CD14-positive monocyte (primary cell): ENCODE data around the gene FOXE3. TPM values are rescaled to one million over a fixed set of nuclear protein-coding genes. Genes with fewer than 3 reads are reported as not detected.

Source experiments
- DNase-seq, 3 donors: peaks; one replicate each; pipeline ENCODE4 v3.0.0-alpha.2; 2011 to 2022
- H2AFZ ChIP-seq: 2 replicates; pipeline ENCODE4 v1.6.0; 2012; ENCODE audit warnings: mild to moderate bottlenecking, low read depth, low read length, inconsistent platforms; ENCODE audit not compliant: insufficient read depth, poor library complexity, severe bottlenecking
- H3K27ac ChIP-seq, 2 donors: 1 replicate in 1 of 2; 2 replicates in 1 of 2; pipeline ENCODE4 v1.5.1; 2012 to 2013; ENCODE audit warnings: low read length in 2 of 2, control low read depth in 1 of 2, inconsistent platforms in 1 of 2, low read depth in 1 of 2, mild to moderate bottlenecking in 1 of 2
- H3K27me3 ChIP-seq, 2 donors: one replicate each; pipeline versions ENCODE4 v1.6.0 to v1.6.1; 2011 to 2013; ENCODE audit warnings: low read length in 2 of 2; ENCODE audit not compliant: control insufficient read depth in 2 of 2, insufficient read depth in 2 of 2
- H3K36me3 ChIP-seq, 2 donors: replicated peaks in 1 of 2; 1 replicate in 1 of 2; 2 replicates in 1 of 2; pipeline versions ENCODE4 v1.5.1 to v1.6.1; 2012 to 2013; ENCODE audit warnings: low read length in 2 of 2, control low read depth in 1 of 2, inconsistent platforms in 1 of 2, mild to moderate bottlenecking in 1 of 2; ENCODE audit not compliant: insufficient read depth in 2 of 2, control insufficient read depth in 1 of 2
- H3K4me1 ChIP-seq, 2 donors: 1 replicate in 1 of 2; 2 replicates in 1 of 2; pipeline versions ENCODE4 v1.5.1 to v1.6.1; 2012 to 2013; ENCODE audit warnings: low read length in 2 of 2, control low read depth in 1 of 2, inconsistent platforms in 1 of 2, mild to moderate bottlenecking in 1 of 2, moderate library complexity in 1 of 2; ENCODE audit not compliant: insufficient read depth in 2 of 2, control insufficient read depth in 1 of 2
- H3K4me2 ChIP-seq: replicated peaks from 2 replicates; pipeline ENCODE3; 2012; ENCODE audit warnings: low read length, moderate library complexity, mild to moderate bottlenecking; ENCODE audit not compliant: poor library complexity, severe bottlenecking; ENCODE audit errors: extremely low read depth
- H3K4me3 ChIP-seq, 3 experiments: fragments of 200-600 bp in 1 of 3; sonication (generic) in 1 of 3; replicated peaks in 1 of 3; 1 replicate in 2 of 3; 2 replicates in 1 of 3; pipeline ENCODE4 v1.5.1; 2011 to 2013; ENCODE audit warnings: low read length in 3 of 3, mild to moderate bottlenecking in 3 of 3, control low read depth in 2 of 3, low read depth in 2 of 3, inconsistent platforms in 1 of 3, moderate library complexity in 1 of 3
- H3K79me2 ChIP-seq: 2 replicates; pipeline ENCODE4 v1.6.0; 2012; ENCODE audit warnings: mild to moderate bottlenecking, control low read depth, inconsistent platforms, low read length, moderate library complexity; ENCODE audit not compliant: insufficient read depth
- H3K9ac ChIP-seq: 2 replicates; pipeline ENCODE4 v1.6.0; 2017; ENCODE audit warnings: low read length, mild to moderate bottlenecking; ENCODE audit not compliant: insufficient read depth, poor library complexity, severe bottlenecking
- H3K9me3 ChIP-seq, 2 donors: replicated peaks in 1 of 2; 1 replicate in 1 of 2; 2 replicates in 1 of 2; pipeline versions ENCODE4 v1.5.1 to v1.6.1; 2012 to 2013; ENCODE audit warnings: low read length in 2 of 2, control low read depth in 1 of 2; ENCODE audit not compliant: control insufficient read depth in 1 of 2, insufficient read depth in 1 of 2
- H4K20me1 ChIP-seq: 2 replicates; pipeline ENCODE4 v1.6.0; 2012; ENCODE audit warnings: mild to moderate bottlenecking, low read length, control low read depth, moderate library complexity; ENCODE audit not compliant: insufficient read depth
- H3K27ac Mint-ChIP-seq, 7 donors: one replicate each; pipeline ENCODE4 v1.8.0; 2020; ENCODE audit warnings: mild to moderate bottlenecking in 7 of 7, mixed read lengths in 7 of 7, moderate library complexity in 6 of 7, inconsistent platforms in 2 of 7
- H3K27me3 Mint-ChIP-seq, 3 donors: one replicate each; pipeline ENCODE4 v1.8.0; 2021 to 2022; ENCODE audit warnings: low read depth in 3 of 3, mild to moderate bottlenecking in 3 of 3, mixed read lengths in 3 of 3, moderate library complexity in 3 of 3, inconsistent platforms in 1 of 3
- H3K36me3 Mint-ChIP-seq, 2 donors: one replicate each; pipeline ENCODE4 v1.8.0; 2020; ENCODE audit warnings: mixed read lengths in 2 of 2, inconsistent platforms in 1 of 2, mild to moderate bottlenecking in 1 of 2
- H3K4me1 Mint-ChIP-seq: one replicate; pipeline ENCODE4 v1.8.0; 2020; ENCODE audit warnings: mild to moderate bottlenecking, mixed read lengths
- H3K4me3 Mint-ChIP-seq, 2 donors: one replicate each; pipeline ENCODE4 v1.8.0; 2020; ENCODE audit warnings: mild to moderate bottlenecking in 2 of 2, mixed read lengths in 2 of 2, moderate library complexity in 1 of 2
- H3K9me3 Mint-ChIP-seq, 7 donors: one replicate each; pipeline ENCODE4 v1.8.0; 2020 to 2022; ENCODE audit warnings: mixed read lengths in 7 of 7, mild to moderate bottlenecking in 6 of 7, moderate library complexity in 6 of 7, inconsistent platforms in 2 of 7
- WGBS: methylation state at CpG from one replicate; pipeline ENCODE4 v1.1.5; 2013; ENCODE audit warnings: missing lambda C conversion rate; ENCODE audit not compliant: insufficient coverage; 5-methylcytosine and 5-hydroxymethylcytosine counted together
- intact Hi-C, 2 donors: fragments of 100-400 bp; cut with micrococcal nuclease; formaldehyde crosslinking; loops; one replicate each; pipeline versions ENCODE4 v1.15.0 to v1.15.1; 2023
- polyA plus RNA-seq, 3 donors: library from polyadenylated mRNA; depleted of rRNA in 1 of 3; unstranded in 2 of 3; stranded (reverse) in 1 of 3; fragments of 300-500 nt in 2 of 3; fragments of >200 nt in 1 of 3; fragmentation: Illumina TruSeq in 2 of 3; gene quantifications; 1 replicate in 2 of 3; 2 replicates in 1 of 3; pipeline ENCODE4 v1.2.3, GENCODE V29; 2012 to 2021
- TF ChIP-seq, protein P1 (sequence below): fragments of 200-600 bp; IDR thresholded peaks from one replicate; pipeline ENCODE4 v1.8.0; 2022; ENCODE audit warnings: antibody characterized with exemption, mild to moderate bottlenecking

FOXE3 gene
- polyA plus RNA-seq, 3 donors = not detected

DNA sequence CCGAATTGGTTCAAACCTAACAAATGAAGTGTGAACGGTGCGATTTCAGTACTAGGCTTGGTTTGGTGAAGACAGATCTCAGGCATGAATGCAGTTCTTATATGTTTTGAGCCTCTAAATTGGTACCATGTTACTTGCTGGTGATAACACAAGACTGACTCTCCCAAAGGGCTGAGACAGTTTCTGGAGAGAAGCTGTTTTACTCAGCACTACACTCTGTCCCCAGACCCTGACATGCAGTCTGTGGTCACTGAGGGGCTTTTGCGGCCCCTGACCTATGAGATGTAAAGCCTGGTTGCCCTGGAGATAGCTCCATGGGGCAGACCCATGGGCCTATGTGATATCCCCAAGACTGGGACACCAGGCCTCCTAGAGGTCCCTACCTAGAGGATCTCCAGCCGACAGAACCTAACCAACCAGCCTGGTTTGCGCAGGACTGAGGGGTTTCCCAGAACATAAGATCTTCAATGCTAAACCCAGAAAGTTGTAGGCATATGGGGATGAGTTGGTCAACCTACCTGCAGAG is 19.4 kb upstream of the FOXE3 start:
- Mint-ChIP-seq H3K27ac (no peak overlapping the region), H3K4me3 (no peak overlapping the region), H3K27me3 (peaks cover 12 to 27% (median 15%) of the 10 kb centered on the region in 3 donors), H3K36me3 (no peaks in the 10 kb centered on the region), H3K9me3 (peaks cover 0 to 3% (median 0%) of the 10 kb centered on the region in 7 donors), H3K4me1 (no peaks in the 10 kb centered on the region)
- intact Hi-C loops = no loop called here
- Histone ChIP-seq H2AFZ (no peak overlapping the region), H3K36me3 (no peaks in the 10 kb centered on the region), H3K27me3 (peaks cover 0 to 6% of the 10 kb centered on the region in 2 donors), H3K4me2 (no peak overlapping the region), H3K9ac (no peak overlapping the region), H3K4me1 (no peaks in the 10 kb centered on the region), H3K4me3 (no peak overlapping the region), H4K20me1 (no peaks in the 10 kb centered on the region), H3K79me2 (no peaks in the 10 kb centered on the region), H3K27ac (no peak overlapping the region), H3K9me3 (no peaks in the 10 kb centered on the region)
- TF ChIP-seq, protein P1, sequence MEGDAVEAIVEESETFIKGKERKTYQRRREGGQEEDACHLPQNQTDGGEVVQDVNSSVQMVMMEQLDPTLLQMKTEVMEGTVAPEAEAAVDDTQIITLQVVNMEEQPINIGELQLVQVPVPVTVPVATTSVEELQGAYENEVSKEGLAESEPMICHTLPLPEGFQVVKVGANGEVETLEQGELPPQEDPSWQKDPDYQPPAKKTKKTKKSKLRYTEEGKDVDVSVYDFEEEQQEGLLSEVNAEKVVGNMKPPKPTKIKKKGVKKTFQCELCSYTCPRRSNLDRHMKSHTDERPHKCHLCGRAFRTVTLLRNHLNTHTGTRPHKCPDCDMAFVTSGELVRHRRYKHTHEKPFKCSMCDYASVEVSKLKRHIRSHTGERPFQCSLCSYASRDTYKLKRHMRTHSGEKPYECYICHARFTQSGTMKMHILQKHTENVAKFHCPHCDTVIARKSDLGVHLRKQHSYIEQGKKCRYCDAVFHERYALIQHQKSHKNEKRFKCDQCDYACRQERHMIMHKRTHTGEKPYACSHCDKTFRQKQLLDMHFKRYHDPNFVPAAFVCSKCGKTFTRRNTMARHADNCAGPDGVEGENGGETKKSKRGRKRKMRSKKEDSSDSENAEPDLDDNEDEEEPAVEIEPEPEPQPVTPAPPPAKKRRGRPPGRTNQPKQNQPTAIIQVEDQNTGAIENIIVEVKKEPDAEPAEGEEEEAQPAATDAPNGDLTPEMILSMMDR = no peak
- DNase-seq = no peak
- 97% methylated on average over 4 of the region's 6 CpGs for WGBS

DNA sequence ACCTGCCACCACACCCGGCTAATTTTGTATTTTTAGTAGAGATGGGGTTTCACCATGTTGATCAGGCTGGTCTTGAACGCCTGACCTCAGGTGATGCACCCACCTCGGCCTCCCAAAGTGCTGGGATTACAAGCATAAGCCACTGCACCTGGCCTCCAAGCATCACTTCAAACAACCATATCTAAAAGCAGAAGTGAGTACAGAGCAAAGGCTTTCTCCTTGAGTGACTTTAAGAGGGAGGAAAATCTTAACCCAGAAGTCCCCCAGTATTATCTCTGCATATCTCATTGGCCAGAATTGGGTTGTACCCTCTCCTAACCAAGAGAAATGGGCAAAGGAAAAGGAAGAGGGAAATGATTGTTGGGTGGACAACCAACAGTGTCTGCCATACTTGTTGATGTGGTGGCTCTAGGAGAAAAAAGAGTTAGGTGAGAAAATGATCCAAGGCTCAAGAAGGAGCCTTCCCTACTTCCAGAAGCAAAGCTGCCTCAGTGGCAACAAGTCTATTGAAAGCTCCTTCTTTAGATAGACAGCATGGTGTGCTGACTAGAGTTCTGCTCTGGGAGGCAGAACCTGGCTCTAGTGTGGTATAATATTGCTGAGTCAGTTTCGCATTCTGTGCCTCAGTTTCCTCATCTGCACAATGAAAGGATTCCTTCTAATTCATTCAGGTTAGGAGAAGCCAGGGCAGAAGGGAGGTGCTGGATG is 16.8 kb upstream of the FOXE3 start:
- Histone ChIP-seq H3K79me2 (no peaks in the 10 kb centered on the region), H3K9me3 (no peaks in the 10 kb centered on the region), H3K36me3 (no peaks in the 10 kb centered on the region), H3K4me3 (no peak overlapping the region), H3K4me1 (no peaks in the 10 kb centered on the region), H3K27ac (no peak overlapping the region), H2AFZ (no peak overlapping the region), H3K9ac (no peak overlapping the region), H4K20me1 (no peaks in the 10 kb centered on the region), H3K27me3 (no peaks in the 10 kb centered on the region), H3K4me2 (no peak overlapping the region)
- Mint-ChIP-seq H3K4me1 (no peaks in the 10 kb centered on the region), H3K27me3 (peaks cover 7 to 24% (median 10%) of the 10 kb centered on the region in 3 donors), H3K4me3 (no peak overlapping the region), H3K36me3 (no peaks in the 10 kb centered on the region), H3K9me3 (peaks cover 0 to 3% (median 0%) of the 10 kb centered on the region in 7 donors), H3K27ac (no peak overlapping the region)
- WGBS = 100% methylated on average over 1 of the region's 4 CpGs
- no peak for DNase-seq
- intact Hi-C loops = no loop called here
- TF ChIP-seq, protein P1 = no peak
